Islet precursor cell (in vitro differentiated cells): ENCODE measurements around the gene HOXC9.

Experiments used
- DNase-seq: peaks from one replicate; pipeline ENCODE4 v3.0.0-alpha.2; 2018

The HOXC9 gene

GRCh38 chr12:54042970-54043853, 43.3 kb downstream of the HOXC9 start:
- DNase-seq: no peak

GRCh38 chr12:54044425-54045103, 44.6 kb downstream of the HOXC9 start:
- peak; percentile 75 for DNase-seq

- no peak for DNase-seq
Measured at GRCh38 chr12:54045401-54045800, 45.4 kb downstream of the HOXC9 start.

- no peak for DNase-seq
Measured at GRCh38 chr12:54045868-54046521, 46.0 kb downstream of the HOXC9 start.

- no peak for DNase-seq
Measured at GRCh38 chr12:54046809-54047159, 46.8 kb downstream of the HOXC9 start.

GRCh38 chr12:54047160-54047963, 47.4 kb downstream of the HOXC9 start:
- DNase-seq: peak; percentile 80

- no peak for DNase-seq
Measured at GRCh38 chr12:54047964-54048303, 48.0 kb downstream of the HOXC9 start.

GRCh38 chr12:54048406-54049093, 48.6 kb downstream of the HOXC9 start:
- DNase-seq: no peak

GRCh38 chr12:54049108-54049507, 49.1 kb downstream of the HOXC9 start:
- no peak for DNase-seq

GRCh38 chr12:54050482-54050810, 50.5 kb downstream of the HOXC9 start:
- DNase-seq: no peak

- no peak for DNase-seq
Measured at GRCh38 chr12:54051026-54051842, 51.3 kb downstream of the HOXC9 start.

- DNase-seq: peak; percentile 83
Measured at GRCh38 chr12:54051874-54052437, 52.0 kb downstream of the HOXC9 start.

GRCh38 chr12:54052438-54053002, 52.6 kb downstream of the HOXC9 start:
- DNase-seq: peak; percentile 75
